Measurements from ENCODE around the gene CTXND2. TPM values are rescaled to one million over a fixed set of nuclear protein-coding genes. Genes with fewer than 3 reads are reported as not detected.

The CTXND2 gene
- total and polyA plus RNA-seq, 9 of the 15 experiments (the other 6 are each of a cell fraction or from before 2014, with no cell fraction given), result not detected

- TF ChIP-seq RREB1 (CRISPR knock-in tag; IDR thresholded peaks at IDR 0.05) (no peak), SMAD3 (CRISPR knock-in tag; conservative IDR thresholded peaks at IDR 0.05) (no peak), NR4A1 (CRISPR knock-in tag; IDR thresholded peaks at IDR 0.05) (no peak), NR4A1 (tag; IDR thresholded peaks at IDR 0.05) (no peak), ZKSCAN1 (IDR thresholded peaks at IDR 0.05; ENCODE audit: low read depth, low read length) (no peak)
Observed at GRCh38 chr1:150927624-150928023, 40.7 kb downstream of the CTXND2 start (continued).

- peaks cover 9% of the 10 kb centered on the region for H3K9me3 ChIP-seq (replicated peaks; ENCODE audit: control insufficient read depth, insufficient read depth, low read depth, low read length)
- H2AFZ ChIP-seq (ENCODE audit: low read depth, low read length), result no peak overlapping the region
- FAIRE-seq, result no peak
- no peak for DNase-seq (ENCODE audit: extremely low read depth in 1 of 4, low spot score in 3 of 4)
- ChIA-PET POLR2A (no interaction called here), CTCF (ENCODE audit: low intra/inter-chr PET ratio) (no interaction called here)
- no peaks in the 10 kb centered on the region for H3K9me1 ChIP-seq (ENCODE audit: control insufficient read depth, insufficient read depth, low read length)
- H3K27ac ChIP-seq (ENCODE audit: extremely low read depth, low read depth, low read length), result no peak overlapping the region
- H4K20me1 ChIP-seq (replicated peaks; ENCODE audit: control insufficient read depth, insufficient read depth, low read length), result no peaks in the 10 kb centered on the region
- H3K4me2 ChIP-seq (ENCODE audit: insufficient read depth, low read length), result no peak overlapping the region
- BruUV-seq (replicated peaks), result no TSS peak
- peaks cover 0 to 9% of the 10 kb centered on the region in 2 experiments; a peak in 2 of 5 replicates for H3K4me1 ChIP-seq (replicated peaks in 1 of 2; ENCODE audit: control insufficient read depth in 2 of 2, insufficient read depth in 2 of 2, low read length in 2 of 2)
- peaks cover 16% of the 10 kb centered on the region for H3K79me2 ChIP-seq (ENCODE audit: control insufficient read depth, insufficient read depth, low read length)
- peaks cover 48% of the 10 kb centered on the region for H3K36me3 ChIP-seq (ENCODE audit: control insufficient read depth, insufficient read depth, low read length)
- 93% methylated on average over 3 of the region's 3 CpGs for WGBS (ENCODE audit: insufficient coverage, low coverage, missing lambda C conversion rate)
- intact Hi-C loops (cut with micrococcal nuclease) (loop anchor here (10.0 kb wide), 2 partner anchors 93 to 303 kb away; partner anchors contain the start of gene ENSA), in situ Hi-C loops (cut with MboI) (no loop called here)
- no peaks in the 10 kb centered on the region for H3K27me3 ChIP-seq (ENCODE audit: control insufficient read depth in 2 of 2, insufficient read depth in 2 of 2, low read length in 2 of 2)
- no peak overlapping the region for H3K9ac ChIP-seq (ENCODE audit: insufficient read depth in 1 of 2, low read depth in 2 of 2, low read length in 2 of 2)
- no peak for ATAC-seq
- no peak overlapping the region for H3K4me3 ChIP-seq
- TF ChIP-seq ZFP91 (CRISPR knock-in tag; IDR thresholded peaks at IDR 0.05) (no peak), CTBP1 (IDR thresholded peaks at IDR 0.05; ENCODE audit: borderline replicate concordance) (no peak), ID3 (CRISPR knock-in tag; IDR thresholded peaks at IDR 0.05) (no peak), ID3 (tag; IDR thresholded peaks at IDR 0.05) (no peak), THRA (IDR thresholded peaks at IDR 0.05) (no peak), WHSC1 (IDR thresholded peaks at IDR 0.05; ENCODE audit: low read length) (no peak)
Observed at GRCh38 chr1:150928286-150928685, 41.4 kb downstream of the CTXND2 start.
